A673 (cell line): ENCODE results near the gene TSPAN11. TPM values are rescaled to one million over a fixed set of nuclear protein-coding genes. Genes with fewer than 3 reads are reported as not detected.

ENCODE experiments used
- BruUV-seq: library from RNA; stranded (reverse); fragments of 400-500 nt; replicated peaks from 2 replicates; lab custom pipeline; 2021; lab: Mats Ljungman, UMichigan
- CTCF ChIA-PET: fragments of 300-600 bp; sonication (Branson Sonifier 250); formaldehyde crosslinking; loops from one replicate; lab custom pipeline; 2022; ENCODE audit warnings: antibody characterized with exemption; lab: Charles Lee
- POLR2A ChIA-PET: fragments of 300-600 bp; sonication (Branson Sonifier 250); formaldehyde crosslinking; loops from one replicate; lab custom pipeline; 2022; ENCODE audit warnings: antibody characterized with exemption; ENCODE audit not compliant: low non-redundant PET; lab: Charles Lee
- DNase-seq: peaks from one replicate; pipeline ENCODE4 v3.0.0-alpha.2; 2015; ENCODE audit warnings: low spot score
- H3K27ac ChIP-seq: fragments of 200-600 bp; sonication (generic); 2 replicates; pipeline ENCODE4 v1.5.1; 2016; ENCODE audit warnings: mixed run types, low read depth, mild to moderate bottlenecking, mixed read lengths, antibody characterized with exemption, low read length; ENCODE audit not compliant: poor library complexity, severe bottlenecking
- H3K27me3 ChIP-seq: fragments of 200-600 bp; sonication (generic); replicated peaks from 2 replicates; pipeline ENCODE4 v1.6.1; 2017; ENCODE audit warnings: mixed run types, low read depth, mild to moderate bottlenecking, mixed read lengths, antibody characterized with exemption, low read length; ENCODE audit not compliant: insufficient read depth, poor library complexity
- H3K36me3 ChIP-seq: fragments of 200-600 bp; sonication (generic); 2 replicates; pipeline ENCODE4 v1.6.1; 2016; ENCODE audit warnings: mixed run types, mild to moderate bottlenecking, mixed read lengths, antibody characterized with exemption, low read length; ENCODE audit not compliant: insufficient read depth, poor library complexity, severe bottlenecking
- H3K4me1 ChIP-seq: fragments of 200-600 bp; sonication (generic); 2 replicates; pipeline ENCODE4 v1.6.1; 2017; ENCODE audit warnings: mixed run types, mild to moderate bottlenecking, mixed read lengths, antibody characterized with exemption, low read length; ENCODE audit not compliant: insufficient read depth, poor library complexity, severe bottlenecking
- H3K4me3 ChIP-seq: fragments of 200-600 bp; sonication (generic); 2 replicates; pipeline ENCODE4 v1.5.1; 2016; ENCODE audit warnings: low read depth, mixed run types, mild to moderate bottlenecking, mixed read lengths, low read length; ENCODE audit not compliant: poor library complexity, severe bottlenecking
- H3K9me3 ChIP-seq: fragments of 200-600 bp; sonication (generic); 2 replicates; pipeline ENCODE4 v1.6.1; 2016; ENCODE audit warnings: mixed run types, low read depth, mild to moderate bottlenecking, mixed read lengths, antibody characterized with exemption, low read length; ENCODE audit not compliant: poor library complexity, severe bottlenecking
- EZH2 ChIP-seq: fragments of 200-600 bp; sonication (generic); IDR thresholded peaks from 2 replicates; pipeline ENCODE4 v1.6.1; 2017; ENCODE audit warnings: borderline replicate concordance, low read depth, mild to moderate bottlenecking, mixed read lengths, antibody characterized with exemption, low read length; ENCODE audit not compliant: poor library complexity, severe bottlenecking
- intact Hi-C: fragments of 100-400 bp; cut with micrococcal nuclease; formaldehyde crosslinking; loops from one replicate; pipeline ENCODE4 v1.10.0; 2022; ENCODE audit not compliant: unreplicated experiment
- total RNA-seq: library from RNA; stranded (reverse); gene quantifications from 2 replicates; pipeline ENCODE4 v1.2.3, GENCODE V29; 2021
- TF ChIP-seq, protein P1 (sequence below): fragments of 300-800, 200-600 bp; sonication (generic); conservative IDR thresholded peaks from 2 replicates; pipeline ENCODE4 v1.5.1; 2017; ENCODE audit warnings: low read depth, mild to moderate bottlenecking, antibody characterized with exemption, low read length, moderate library complexity, mixed read lengths

The TSPAN11 gene
- total RNA-seq, 1 experiment from 2014 or later = 20.9 TPM

DNA sequence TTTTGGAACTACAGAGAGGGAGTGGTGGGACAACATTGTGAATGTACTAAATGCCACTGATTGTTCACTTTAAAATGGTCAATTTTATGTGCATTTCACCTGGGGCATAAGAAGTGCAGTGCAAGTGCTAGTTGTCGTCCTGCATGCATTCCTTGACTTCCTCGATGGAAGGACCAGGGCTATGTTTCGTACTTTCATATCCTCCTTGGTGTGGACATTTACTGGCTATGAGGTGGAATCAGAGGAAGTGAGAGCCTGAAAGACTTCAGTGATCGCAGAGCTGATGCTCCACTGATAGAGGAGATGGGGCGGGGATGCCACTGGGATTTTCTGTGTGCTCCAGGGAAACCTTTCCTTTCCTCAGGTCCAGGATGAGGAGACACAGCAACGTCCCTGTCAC lies 93.0 kb downstream of the TSPAN11 start:
- no peaks in the 10 kb centered on the region for H3K36me3 ChIP-seq
- BruUV-seq = no TSS peak
- CTCF ChIA-PET = no interaction called here
- no peak overlapping the region for H3K27ac ChIP-seq
- TF ChIP-seq, protein P1, sequence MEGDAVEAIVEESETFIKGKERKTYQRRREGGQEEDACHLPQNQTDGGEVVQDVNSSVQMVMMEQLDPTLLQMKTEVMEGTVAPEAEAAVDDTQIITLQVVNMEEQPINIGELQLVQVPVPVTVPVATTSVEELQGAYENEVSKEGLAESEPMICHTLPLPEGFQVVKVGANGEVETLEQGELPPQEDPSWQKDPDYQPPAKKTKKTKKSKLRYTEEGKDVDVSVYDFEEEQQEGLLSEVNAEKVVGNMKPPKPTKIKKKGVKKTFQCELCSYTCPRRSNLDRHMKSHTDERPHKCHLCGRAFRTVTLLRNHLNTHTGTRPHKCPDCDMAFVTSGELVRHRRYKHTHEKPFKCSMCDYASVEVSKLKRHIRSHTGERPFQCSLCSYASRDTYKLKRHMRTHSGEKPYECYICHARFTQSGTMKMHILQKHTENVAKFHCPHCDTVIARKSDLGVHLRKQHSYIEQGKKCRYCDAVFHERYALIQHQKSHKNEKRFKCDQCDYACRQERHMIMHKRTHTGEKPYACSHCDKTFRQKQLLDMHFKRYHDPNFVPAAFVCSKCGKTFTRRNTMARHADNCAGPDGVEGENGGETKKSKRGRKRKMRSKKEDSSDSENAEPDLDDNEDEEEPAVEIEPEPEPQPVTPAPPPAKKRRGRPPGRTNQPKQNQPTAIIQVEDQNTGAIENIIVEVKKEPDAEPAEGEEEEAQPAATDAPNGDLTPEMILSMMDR = no peak
- no peak for TF ChIP-seq EZH2
- POLR2A ChIA-PET = interaction anchor here (0.7 kb wide), 1 partner anchor 16 kb away, joined by 3 read pairs; no protein-coding TSS in a partner anchor
- no peak overlapping the region for H3K4me3 ChIP-seq
- no peaks in the 10 kb centered on the region for H3K9me3 ChIP-seq
- intact Hi-C loops = no loop called here
- H3K27me3 ChIP-seq = no peaks in the 10 kb centered on the region
- no peaks in the 10 kb centered on the region for H3K4me1 ChIP-seq
- DNase-seq = no peak

DNA sequence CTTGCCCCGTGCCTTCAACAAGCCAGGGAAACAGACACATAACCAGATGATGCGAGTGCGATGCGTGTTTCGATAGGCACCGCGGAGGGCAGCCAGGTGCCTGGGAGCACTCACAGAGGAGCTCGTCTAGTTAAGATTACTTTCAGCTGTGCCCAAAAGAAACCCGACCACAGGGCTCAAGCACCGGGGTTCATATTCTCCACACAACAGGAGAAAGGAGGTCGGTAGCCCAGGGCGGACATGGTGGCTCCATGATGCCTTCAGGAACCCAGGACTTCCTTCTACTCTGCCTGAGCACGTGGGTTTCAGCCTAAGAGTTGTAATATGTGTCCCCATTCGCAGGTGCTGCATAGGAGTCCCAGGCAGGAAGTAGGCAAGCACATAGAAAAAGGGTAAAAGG lies 93.4 kb downstream of the TSPAN11 start:
- Histone ChIP-seq H3K4me3 (no peak overlapping the region), H3K27ac (no peak overlapping the region), H3K27me3 (no peaks in the 10 kb centered on the region), H3K9me3 (no peaks in the 10 kb centered on the region), H3K4me1 (no peaks in the 10 kb centered on the region), H3K36me3 (no peaks in the 10 kb centered on the region)
- POLR2A ChIA-PET = interaction anchor here (0.7 kb wide), 1 partner anchor 16 kb away, joined by 3 read pairs; no protein-coding TSS in a partner anchor
- no TSS peak for BruUV-seq
- intact Hi-C loops = no loop called here
- no peak for TF ChIP-seq EZH2
- TF ChIP-seq, protein P1 = no peak
- CTCF ChIA-PET = no interaction called here
- no peak for DNase-seq

DNA sequence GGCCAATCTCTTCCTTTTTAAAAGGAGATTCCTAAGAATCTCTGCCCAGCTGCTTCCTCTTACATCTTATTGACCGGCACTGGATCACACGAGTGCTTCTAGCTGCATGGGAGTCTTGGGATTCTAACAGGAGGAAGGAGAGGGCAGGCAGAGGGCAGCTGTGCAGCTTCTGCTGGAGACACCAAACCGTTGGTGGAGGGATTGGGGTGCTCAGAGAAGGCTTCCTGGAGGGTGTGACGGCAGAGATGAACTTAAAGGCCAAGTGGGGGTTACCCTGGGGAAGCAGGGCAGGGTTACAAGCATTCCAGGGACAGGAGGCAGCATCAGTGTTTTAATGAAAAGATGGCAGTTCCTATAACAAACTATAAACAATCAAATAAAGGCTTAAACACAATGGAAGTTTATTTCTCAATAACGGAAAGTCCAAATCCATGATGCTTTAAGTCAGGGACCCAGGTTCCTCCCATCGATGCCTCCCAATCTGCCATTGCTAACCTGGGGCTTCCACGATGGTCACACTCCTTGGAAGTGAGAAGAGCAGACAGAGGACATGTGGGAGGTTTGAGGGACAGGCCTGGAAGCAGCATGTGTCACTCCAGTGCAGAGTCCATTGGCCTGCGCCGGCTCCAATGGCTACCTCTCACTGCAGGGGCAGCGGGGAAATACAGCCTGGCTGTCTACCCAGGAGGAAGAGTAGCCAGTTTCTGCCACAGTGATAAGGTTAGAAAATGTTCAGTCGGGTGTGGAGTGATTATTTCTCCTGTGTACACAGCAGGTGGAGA lies 94.0 kb downstream of the TSPAN11 start:
- Histone ChIP-seq H3K4me3 (no peak overlapping the region), H3K27ac (no peak overlapping the region), H3K27me3 (no peaks in the 10 kb centered on the region), H3K4me1 (no peaks in the 10 kb centered on the region), H3K36me3 (no peaks in the 10 kb centered on the region), H3K9me3 (no peaks in the 10 kb centered on the region)
- CTCF ChIA-PET = no interaction called here
- DNase-seq = no peak
- no TSS peak for BruUV-seq
- intact Hi-C loops = no loop called here
- POLR2A ChIA-PET = interaction anchor here (0.7 kb wide), 1 partner anchor 17 kb away, joined by 3 read pairs; no protein-coding TSS in a partner anchor
- TF ChIP-seq EZH2 = no peak
- TF ChIP-seq, protein P1 = no peak
